Neural cell (in vitro differentiated cells): ENCODE measurements around the gene DCX. TPM values are rescaled to one million over a fixed set of nuclear protein-coding genes. Genes with fewer than 3 reads are reported as not detected.

Experiments
- H2AFZ ChIP-seq: fragments of 200-600, 300-800 bp; sonication (generic), shearing (Covaris generic); 2 replicates; pipeline ENCODE4 v1.6.0; 2014; ENCODE audit warnings: low read depth, mild to moderate bottlenecking, antibody characterized with exemption, low read length, moderate library complexity
- H3F3A ChIP-seq: fragments of 200-600 bp; shearing (Covaris generic); 2 replicates; pipeline ENCODE4 v1.6.1; 2016; ENCODE audit warnings: mild to moderate bottlenecking, moderate library complexity, mixed read lengths, antibody characterized with exemption, low read length; ENCODE audit not compliant: insufficient read depth, poor library complexity, severe bottlenecking
- H3K27ac ChIP-seq: fragments of 200-600, 300-800 bp; sonication (generic), shearing (Covaris generic); 2 replicates; pipeline ENCODE4 v1.5.1; 2014; ENCODE audit warnings: mild to moderate bottlenecking, low read length, moderate library complexity
- H3K27me3 ChIP-seq: fragments of 300-800, 200-600 bp; sonication (generic), shearing (Covaris generic); 2 replicates; pipeline ENCODE4 v1.6.0; 2014; ENCODE audit warnings: mild to moderate bottlenecking, low read depth, low read length, moderate library complexity; ENCODE audit not compliant: insufficient read depth
- H3K36me3 ChIP-seq: fragments of 300-800, 200-600 bp; sonication (generic), shearing (Covaris generic); 2 replicates; pipeline ENCODE4 v1.5.1; 2014; ENCODE audit warnings: mild to moderate bottlenecking, antibody characterized with exemption, low read length, moderate library complexity; ENCODE audit not compliant: insufficient read depth
- H3K4me2 ChIP-seq: fragments of 300-800, 200-600 bp; sonication (generic), shearing (Covaris generic); 2 replicates; pipeline ENCODE4 v1.6.0; 2014; ENCODE audit warnings: mild to moderate bottlenecking, low read length
- H3K4me3 ChIP-seq: fragments of 300-800, 200-600 bp; sonication (generic), shearing (Covaris generic); 2 replicates; pipeline ENCODE4 v1.5.1; 2014; ENCODE audit warnings: mild to moderate bottlenecking, low read length, moderate library complexity
- H3K79me2 ChIP-seq: fragments of 200-600 bp; shearing (Covaris generic); replicated peaks from 2 replicates; pipeline ENCODE4 v1.6.0; 2014; ENCODE audit warnings: mild to moderate bottlenecking, low read length, moderate library complexity; ENCODE audit not compliant: insufficient read depth
- H3K9ac ChIP-seq: fragments of 300-800, 200-600 bp; sonication (generic), shearing (Covaris generic); 2 replicates; pipeline ENCODE4 v1.6.1; 2016; ENCODE audit warnings: mild to moderate bottlenecking, low read length, mixed read lengths
- H3K9me2 ChIP-seq: fragments of 200-600 bp; shearing (Covaris generic); 2 replicates; pipeline ENCODE4 v1.6.1; 2016; ENCODE audit warnings: mild to moderate bottlenecking, low read length, mixed read lengths; ENCODE audit not compliant: insufficient read depth
- H3K9me3 ChIP-seq: fragments of 200-600, 300-800 bp; sonication (generic), shearing (Covaris generic); 2 replicates; pipeline ENCODE4 v1.6.1; 2016; ENCODE audit warnings: mild to moderate bottlenecking, mixed run types, low read length, moderate library complexity, mixed read lengths
- H4K20me1 ChIP-seq: fragments of 200-600 bp; shearing (Covaris generic); 2 replicates; pipeline ENCODE4 v1.6.1; 2016; ENCODE audit warnings: mild to moderate bottlenecking, mixed run types; ENCODE audit not compliant: insufficient read depth
- CTCF ChIP-seq: fragments of 450-650 bp; IDR thresholded peaks from 2 replicates; pipeline ENCODE4 v1.5.1; 2014; ENCODE audit warnings: antibody characterized with exemption, mild to moderate bottlenecking, moderate library complexity; ENCODE audit not compliant: poor library complexity, severe bottlenecking
- EP300 ChIP-seq: fragments of 450-650 bp; conservative IDR thresholded peaks from 2 replicates; pipeline ENCODE4 v1.6.1; 2014; ENCODE audit warnings: antibody characterized with exemption, mild to moderate bottlenecking, moderate library complexity; ENCODE audit not compliant: poor library complexity, severe bottlenecking
- EZH2 ChIP-seq: fragments of 200-600, 300-800 bp; shearing (Covaris generic), sonication (generic); IDR thresholded peaks from 2 replicates; pipeline ENCODE4 v1.6.1; 2014; ENCODE audit warnings: antibody characterized with exemption, low read length, borderline replicate concordance, mild to moderate bottlenecking; ENCODE audit not compliant: insufficient read depth, poor library complexity, severe bottlenecking
- MXI1 ChIP-seq: fragments of 450-650 bp; conservative IDR thresholded peaks from 2 replicates; pipeline ENCODE4 v1.6.1; 2014; ENCODE audit warnings: antibody characterized with exemption, mild to moderate bottlenecking; ENCODE audit not compliant: poor library complexity, severe bottlenecking
- POLR2AphosphoS5 ChIP-seq: IDR thresholded peaks from 2 replicates; pipeline ENCODE4 v1.6.1; 2012
- RAD21 ChIP-seq: fragments of 450-650 bp; conservative IDR thresholded peaks from 2 replicates; pipeline ENCODE4 v1.6.1; 2014; ENCODE audit warnings: antibody characterized with exemption, mild to moderate bottlenecking, moderate library complexity
- REST ChIP-seq: IDR thresholded peaks from 2 replicates; pipeline ENCODE4 v1.6.1; 2012; ENCODE audit warnings: borderline replicate concordance
- SMC3 ChIP-seq: fragments of 450-650 bp; conservative IDR thresholded peaks from 2 replicates; pipeline ENCODE4 v1.6.1; 2014; ENCODE audit warnings: antibody characterized with exemption, mild to moderate bottlenecking, moderate library complexity; ENCODE audit not compliant: poor library complexity
- TAF1 ChIP-seq: IDR thresholded peaks from 2 replicates; pipeline ENCODE4 v1.6.1; 2012; ENCODE audit warnings: low read depth
- polyA minus RNA-seq: library from RNA; depleted of rRNA, polyadenylated mRNA; stranded (reverse); fragments of >200 nt; gene quantifications from 2 replicates; pipeline ENCODE4 v1.2.3, GENCODE V29; 2014
- polyA plus RNA-seq: library from polyadenylated mRNA; depleted of rRNA; stranded (reverse); fragments of >200 nt; gene quantifications from 2 replicates; pipeline ENCODE4 v1.2.3, GENCODE V29; 2014

The DCX gene
- polyA plus RNA-seq, result 180 and 206 TPM in 2 replicates
- polyA minus RNA-seq, result 745 and 1,009 TPM in 2 replicates

- Histone ChIP-seq H3K36me3 (peaks cover 4% of the 10 kb centered on the region), H2AFZ (peak within 1 kb of the TSS; percentile 27), H3K9ac (peak within 1 kb of the TSS; percentile 98), H3K4me2 (peak within 1 kb of the TSS; percentile 59), H3K27me3 (no peaks in the 10 kb centered on the region), H3K9me3 (no peaks in the 10 kb centered on the region), H3F3A (no peaks in the 10 kb centered on the region), H3K4me3 (peak within 1 kb of the TSS; percentile 82), H3K9me2 (no peaks in the 10 kb centered on the region), H3K27ac (peak within 1 kb of the TSS; percentile 100), H4K20me1 (no peaks in the 10 kb centered on the region), H3K79me2 (peaks cover 48% of the 10 kb centered on the region)
- TF ChIP-seq REST (peak; percentile 58), EP300 (no peak), TAF1 (peak; percentile 48), MXI1 (peak; percentile 22), SMC3 (peak; percentile 19), CTCF (no peak), RAD21 (no peak), EZH2 (no peak), POLR2AphosphoS5 (peak; percentile 88)
Observed at GRCh38 chrX:111411983-111412382, at the start of gene DCX. Gene DCX (minus strand): TSS chrX:111412192. CDS start chrX:111410398, 1,794 bp downstream.

- no peaks in the 10 kb centered on the region for H3K79me2 ChIP-seq
- H4K20me1 ChIP-seq, result no peaks in the 10 kb centered on the region
- no peaks in the 10 kb centered on the region for H3K36me3 ChIP-seq
- no peak overlapping the region for H3K9ac ChIP-seq
- H3K9me2 ChIP-seq, result no peaks in the 10 kb centered on the region
- H2AFZ ChIP-seq, result no peak overlapping the region
- H3K4me2 ChIP-seq, result no peak overlapping the region
- H3K9me3 ChIP-seq, result no peaks in the 10 kb centered on the region
- H3F3A ChIP-seq, result no peaks in the 10 kb centered on the region
- H3K27ac ChIP-seq, result no peak overlapping the region
- no peak for TF ChIP-seq CTCF
- no peak for TF ChIP-seq POLR2AphosphoS5
- TF ChIP-seq REST, result no peak
- TF ChIP-seq SMC3, result no peak
- no peak for TF ChIP-seq RAD21
- no peak for TF ChIP-seq TAF1
- TF ChIP-seq MXI1, result no peak
- no peak for TF ChIP-seq EP300
- no peak for TF ChIP-seq EZH2
- H3K27me3 ChIP-seq, result no peaks in the 10 kb centered on the region
- no peak overlapping the region for H3K4me3 ChIP-seq
Observed at GRCh38 chrX:111460607-111461006, 48.6 kb upstream of the DCX start.
